Upper lobe of right lung (tissue), 1 donor: ENCODE measurements around the gene SPRR2D. TPM values are rescaled to one million over a fixed set of nuclear protein-coding genes. Genes with fewer than 3 reads are reported as not detected.
A peak's percentile ranks its signal among the peaks of the same experiment; 100 is the strongest.

Source experiments
- ATAC-seq: fragments of 200-7000 bp; cut with Tn5 transposase; one replicate; pipeline ENCODE4 v1.9.1; 2020; ENCODE audit warnings: mild to moderate bottlenecking, moderate library complexity
- DNase-seq: peaks from one replicate; pipeline ENCODE4 v3.0.0-alpha.2; 2020
- H3K27ac ChIP-seq: fragments of 200-600 bp; one replicate; pipeline ENCODE4 v1.8.0; 2022
- H3K27me3 ChIP-seq: fragments of 200-600 bp; one replicate; pipeline ENCODE4 v1.8.0; 2022; ENCODE audit warnings: mild to moderate bottlenecking
- H3K36me3 ChIP-seq: fragments of 200-600 bp; one replicate; pipeline ENCODE4 v1.8.0; 2022
- H3K4me1 ChIP-seq: fragments of 200-600 bp; one replicate; pipeline ENCODE4 v1.8.0; 2022
- H3K4me3 ChIP-seq: fragments of 200-600 bp; one replicate; pipeline ENCODE4 v1.8.0; 2022; ENCODE audit warnings: mild to moderate bottlenecking
- H3K9me3 ChIP-seq: fragments of 200-600 bp; one replicate; pipeline ENCODE4 v1.8.0; 2022
- intact Hi-C: fragments of 100-400 bp; cut with DNase I; formaldehyde crosslinking; loops from one replicate; pipeline ENCODE4 v1.11.0; 2022
- total RNA-seq: library from RNA; stranded (reverse); fragmentation: NEBNext Ultra II Directional; extraction: Animal tissue kit (Norgen Biotek cat#: 25700); gene quantifications from one replicate; pipeline ENCODE4 v1.2.1, GENCODE V29; 2021
- TF ChIP-seq, protein P1 (sequence below): fragments of 200-600 bp; IDR thresholded peaks from one replicate; pipeline ENCODE4 v1.8.0; 2022; ENCODE audit warnings: antibody characterized with exemption
- donor health status: DM: no; HTN: yes; CAD: no; lungs with severe emphysema.

Gene SPRR2D
- total RNA-seq, 1 donor from 2014 or later = not detected

DNA sequence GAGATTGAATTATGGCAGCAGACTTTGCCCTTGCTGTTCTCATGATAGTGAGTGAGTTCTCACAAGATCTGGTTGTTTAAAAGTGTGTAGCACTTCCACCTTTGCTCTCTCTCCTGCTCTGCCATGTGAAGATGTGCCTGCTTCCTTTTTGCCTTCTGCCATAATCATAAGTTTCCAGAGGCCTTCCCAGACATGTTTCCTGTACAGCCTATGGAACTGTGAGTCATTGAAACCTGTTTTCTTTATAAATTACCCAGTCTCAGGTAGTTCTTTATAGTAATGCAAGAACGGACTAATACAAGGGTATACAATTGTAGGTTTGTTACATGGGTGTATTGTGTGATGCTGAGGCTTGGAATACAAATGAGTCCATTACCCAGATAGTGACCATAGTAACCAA, 5.7 kb downstream of the SPRR2D start:
- Histone ChIP-seq H3K27ac (no peak overlapping the region), H3K4me3 (no peak overlapping the region), H3K27me3 (no peaks in the 10 kb centered on the region), H3K4me1 (no peaks in the 10 kb centered on the region), H3K9me3 (no peaks in the 10 kb centered on the region), H3K36me3 (no peaks in the 10 kb centered on the region)
- TF ChIP-seq, protein P1, sequence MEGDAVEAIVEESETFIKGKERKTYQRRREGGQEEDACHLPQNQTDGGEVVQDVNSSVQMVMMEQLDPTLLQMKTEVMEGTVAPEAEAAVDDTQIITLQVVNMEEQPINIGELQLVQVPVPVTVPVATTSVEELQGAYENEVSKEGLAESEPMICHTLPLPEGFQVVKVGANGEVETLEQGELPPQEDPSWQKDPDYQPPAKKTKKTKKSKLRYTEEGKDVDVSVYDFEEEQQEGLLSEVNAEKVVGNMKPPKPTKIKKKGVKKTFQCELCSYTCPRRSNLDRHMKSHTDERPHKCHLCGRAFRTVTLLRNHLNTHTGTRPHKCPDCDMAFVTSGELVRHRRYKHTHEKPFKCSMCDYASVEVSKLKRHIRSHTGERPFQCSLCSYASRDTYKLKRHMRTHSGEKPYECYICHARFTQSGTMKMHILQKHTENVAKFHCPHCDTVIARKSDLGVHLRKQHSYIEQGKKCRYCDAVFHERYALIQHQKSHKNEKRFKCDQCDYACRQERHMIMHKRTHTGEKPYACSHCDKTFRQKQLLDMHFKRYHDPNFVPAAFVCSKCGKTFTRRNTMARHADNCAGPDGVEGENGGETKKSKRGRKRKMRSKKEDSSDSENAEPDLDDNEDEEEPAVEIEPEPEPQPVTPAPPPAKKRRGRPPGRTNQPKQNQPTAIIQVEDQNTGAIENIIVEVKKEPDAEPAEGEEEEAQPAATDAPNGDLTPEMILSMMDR = no peak
- ATAC-seq = no peak
- intact Hi-C loops = no loop called here
- DNase-seq = no peak

DNA sequence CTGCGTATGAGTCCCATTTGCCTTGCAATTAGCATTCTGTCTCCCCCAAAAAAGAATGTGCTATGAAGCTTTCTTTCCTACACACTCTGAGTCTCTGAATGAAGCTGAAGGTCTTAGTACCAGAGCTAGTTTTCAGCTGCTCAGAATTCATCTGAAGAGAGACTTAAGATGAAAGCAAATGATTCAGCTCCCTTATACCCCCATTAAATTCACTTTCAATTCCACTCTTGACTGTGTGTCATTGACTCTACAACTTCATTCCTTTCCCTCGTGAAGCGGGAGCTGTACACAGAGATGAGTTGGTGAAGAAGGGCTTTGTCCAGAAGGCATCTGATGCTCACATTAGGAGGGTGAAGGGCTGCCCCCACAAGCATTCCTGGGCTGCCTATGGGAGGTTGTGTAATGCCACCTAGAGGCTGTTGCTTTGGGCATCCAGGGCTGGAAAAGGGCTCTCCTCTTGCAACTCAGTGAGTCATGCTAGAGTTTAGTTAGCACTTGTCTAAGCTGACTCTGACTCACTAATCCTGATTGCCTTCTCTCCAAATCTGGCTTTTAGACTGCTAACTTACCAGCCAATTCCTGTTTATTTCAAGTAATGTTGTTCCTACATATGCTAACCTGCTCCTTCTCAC, 8.1 kb downstream of the SPRR2D start:
- Histone ChIP-seq H3K27me3 (no peaks in the 10 kb centered on the region), H3K27ac (no peak overlapping the region), H3K36me3 (no peaks in the 10 kb centered on the region), H3K4me3 (no peak overlapping the region), H3K4me1 (no peaks in the 10 kb centered on the region), H3K9me3 (no peaks in the 10 kb centered on the region)
- DNase-seq (no peak), ATAC-seq (peak; percentile 70)
- intact Hi-C loops = no loop called here
- TF ChIP-seq, protein P1 = no peak

DNA sequence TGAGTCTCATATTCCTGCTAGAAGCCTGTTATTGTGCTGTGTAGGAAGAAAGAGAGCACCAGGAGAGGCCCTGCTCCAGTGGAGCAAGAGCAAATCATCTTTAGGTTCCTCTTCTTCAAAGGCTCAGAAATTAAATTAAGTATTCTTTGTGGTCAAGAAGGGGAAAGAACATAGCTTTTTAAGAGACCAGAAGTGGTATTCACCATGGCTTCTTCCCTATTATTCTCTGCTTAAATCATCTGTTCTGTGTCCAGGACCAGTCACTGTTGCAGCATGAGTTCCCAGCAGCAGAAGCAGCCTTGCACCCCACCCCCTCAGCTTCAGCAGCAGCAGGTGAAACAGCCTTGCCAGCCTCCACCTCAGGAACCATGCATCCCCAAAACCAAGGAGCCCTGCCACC, 8.8 kb downstream of the SPRR2D start:
- H3K4me1 ChIP-seq = no peaks in the 10 kb centered on the region
- no peak for ATAC-seq

GRCh38 chr1:153030895-153031294, 10.0 kb downstream of the SPRR2D start, which contains the start of gene SPRR1B:
Gene SPRR1B (plus strand): TSS chr1:153031203. CDS start chr1:153032346, 1,143 bp downstream.
- ATAC-seq (no peak), DNase-seq (no peak)
- Histone ChIP-seq H3K4me1 (no peaks in the 10 kb centered on the region), H3K27me3 (no peaks in the 10 kb centered on the region), H3K27ac (no peak within 1 kb of the TSS), H3K9me3 (no peaks in the 10 kb centered on the region), H3K4me3 (no peak within 1 kb of the TSS), H3K36me3 (no peaks in the 10 kb centered on the region)
- TF ChIP-seq, protein P1 = no peak
- intact Hi-C loops = no loop called here

More for the DNA sequence above, 8.8 kb downstream of the SPRR2D start:
- no peak overlapping the region for H3K4me3 ChIP-seq
- TF ChIP-seq, protein P1 = no peak
- no peak for DNase-seq
- H3K9me3 ChIP-seq = no peaks in the 10 kb centered on the region
- no peaks in the 10 kb centered on the region for H3K36me3 ChIP-seq
- H3K27ac ChIP-seq = no peak overlapping the region
- intact Hi-C loops = no loop called here
- H3K27me3 ChIP-seq = no peaks in the 10 kb centered on the region

DNA sequence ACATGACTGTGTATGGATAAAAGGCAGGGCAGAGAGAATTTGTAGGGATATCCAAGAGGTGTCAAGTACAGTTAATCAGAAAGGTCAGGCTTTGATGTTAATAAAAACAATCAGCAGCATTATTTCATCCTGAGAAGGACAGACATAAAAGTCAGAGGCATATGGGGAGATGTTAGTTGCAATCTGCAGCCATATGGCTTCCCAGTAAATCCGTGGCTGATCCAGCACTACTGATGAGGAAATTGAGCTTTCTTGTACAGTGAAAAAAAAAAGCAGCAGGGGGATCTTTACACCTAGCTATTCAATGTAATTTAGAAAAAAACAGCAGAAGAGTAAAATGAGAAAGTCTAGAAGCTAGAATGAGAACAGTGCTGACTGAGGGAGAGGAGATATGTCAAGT, 12.2 kb downstream of the SPRR2D start:
- TF ChIP-seq, protein P1 = no peak
- intact Hi-C loops = no loop called here
- H3K4me3 ChIP-seq = no peak overlapping the region
- H3K4me1 ChIP-seq = no peaks in the 10 kb centered on the region
- no peaks in the 10 kb centered on the region for H3K36me3 ChIP-seq
- no peak for ATAC-seq
- no peak for DNase-seq
- H3K9me3 ChIP-seq = no peaks in the 10 kb centered on the region
- no peak overlapping the region for H3K27ac ChIP-seq
- H3K27me3 ChIP-seq = no peaks in the 10 kb centered on the region

DNA sequence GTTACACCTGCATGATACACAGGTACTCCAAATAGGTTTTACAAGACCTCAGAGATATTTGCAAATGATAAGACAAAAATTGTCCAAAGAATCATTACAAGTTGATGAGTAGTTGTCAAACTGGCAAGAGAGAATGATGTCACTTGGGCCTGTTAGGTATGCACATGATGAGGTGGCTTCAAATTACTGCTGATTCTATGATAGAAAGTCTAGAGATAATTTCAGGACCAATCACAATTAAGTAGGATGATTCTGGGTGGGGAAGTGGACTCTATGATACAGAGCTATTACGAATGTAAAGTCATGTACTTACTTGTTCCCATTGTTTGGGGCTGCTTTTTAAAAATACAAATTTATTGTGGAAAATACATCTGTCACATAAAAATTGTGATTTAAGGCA, 15.1 kb downstream of the SPRR2D start:
- intact Hi-C loops = no loop called here
- no peaks in the 10 kb centered on the region for H3K9me3 ChIP-seq

More for the DNA sequence above, 15.1 kb downstream of the SPRR2D start:
- Histone ChIP-seq H3K27me3 (no peaks in the 10 kb centered on the region), H3K4me3 (no peak overlapping the region), H3K36me3 (no peaks in the 10 kb centered on the region), H3K27ac (no peak overlapping the region), H3K4me1 (no peaks in the 10 kb centered on the region)
- ATAC-seq (no peak), DNase-seq (no peak)
- TF ChIP-seq, protein P1 = no peak
